ENCODE measurements around the gene CCDC152. TPM values are rescaled to one million over a fixed set of nuclear protein-coding genes. Genes with fewer than 3 reads are reported as not detected.

CCDC152 gene
- total RNA-seq, 4 donors from 2014 or later = 0.48 TPM; not detected in 3

DNA sequence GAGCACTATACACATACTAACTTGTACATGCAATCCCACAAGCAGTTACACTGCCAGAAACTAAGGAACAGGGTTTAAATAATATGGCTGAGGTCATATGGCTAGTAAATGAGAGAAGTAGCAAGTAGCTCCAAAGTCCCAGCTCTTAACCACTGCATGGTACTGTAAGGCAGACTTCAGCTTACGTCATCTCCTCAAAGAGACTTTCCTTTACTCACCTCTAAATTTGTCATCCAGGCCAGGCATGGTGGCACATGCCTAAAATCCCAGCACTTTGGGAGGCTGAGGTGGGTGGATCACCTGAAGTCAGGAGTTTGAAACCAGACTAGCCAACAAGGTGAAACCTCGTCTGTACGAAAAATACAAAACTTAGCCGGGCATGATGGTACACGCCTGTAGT is 75.4 kb downstream of the CCDC152 start:
- intact Hi-C loops (cut with DNase I; ENCODE audit: low total_unique reads) = no loop called here
- H3K36me3 ChIP-seq = no peaks in the 10 kb centered on the region
- in situ Hi-C loops (cut with MboI; ENCODE audit: low pct_ligation_motif_present in 1 of 4, low pct_unique_long_range_greater_than_20kb in 1 of 4, low sequenced_read_pairs in 3 of 4) = no loop called here
- H3K4me1 ChIP-seq = peaks cover 0 to under 1% (median 0%) of the 10 kb centered on the region in 4 donors
- no peaks in the 10 kb centered on the region for H3K9me3 ChIP-seq
- no peak overlapping the region for H3K4me3 ChIP-seq
- 95% methylated on average over 5 of the region's 5 CpGs; no CpG with 5 or more reads in 1 of the 2 donors for WGBS, 2 donors (ENCODE audit: low coverage in 1 of 2)
- TF ChIP-seq EP300 (IDR thresholded peaks at IDR 0.05; ENCODE audit: low read depth) (no peak), POLR2A (IDR thresholded peaks at IDR 0.05) (no peak), POLR2AphosphoS5 (IDR thresholded peaks at IDR 0.05) (no peak)
- TF ChIP-seq, protein P1, sequence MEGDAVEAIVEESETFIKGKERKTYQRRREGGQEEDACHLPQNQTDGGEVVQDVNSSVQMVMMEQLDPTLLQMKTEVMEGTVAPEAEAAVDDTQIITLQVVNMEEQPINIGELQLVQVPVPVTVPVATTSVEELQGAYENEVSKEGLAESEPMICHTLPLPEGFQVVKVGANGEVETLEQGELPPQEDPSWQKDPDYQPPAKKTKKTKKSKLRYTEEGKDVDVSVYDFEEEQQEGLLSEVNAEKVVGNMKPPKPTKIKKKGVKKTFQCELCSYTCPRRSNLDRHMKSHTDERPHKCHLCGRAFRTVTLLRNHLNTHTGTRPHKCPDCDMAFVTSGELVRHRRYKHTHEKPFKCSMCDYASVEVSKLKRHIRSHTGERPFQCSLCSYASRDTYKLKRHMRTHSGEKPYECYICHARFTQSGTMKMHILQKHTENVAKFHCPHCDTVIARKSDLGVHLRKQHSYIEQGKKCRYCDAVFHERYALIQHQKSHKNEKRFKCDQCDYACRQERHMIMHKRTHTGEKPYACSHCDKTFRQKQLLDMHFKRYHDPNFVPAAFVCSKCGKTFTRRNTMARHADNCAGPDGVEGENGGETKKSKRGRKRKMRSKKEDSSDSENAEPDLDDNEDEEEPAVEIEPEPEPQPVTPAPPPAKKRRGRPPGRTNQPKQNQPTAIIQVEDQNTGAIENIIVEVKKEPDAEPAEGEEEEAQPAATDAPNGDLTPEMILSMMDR (IDR thresholded peaks at IDR 0.05) = no peak
- DNase-seq = no peak
- H3K27me3 ChIP-seq = no peaks in the 10 kb centered on the region
- no peak overlapping the region for H3K27ac ChIP-seq

DNA sequence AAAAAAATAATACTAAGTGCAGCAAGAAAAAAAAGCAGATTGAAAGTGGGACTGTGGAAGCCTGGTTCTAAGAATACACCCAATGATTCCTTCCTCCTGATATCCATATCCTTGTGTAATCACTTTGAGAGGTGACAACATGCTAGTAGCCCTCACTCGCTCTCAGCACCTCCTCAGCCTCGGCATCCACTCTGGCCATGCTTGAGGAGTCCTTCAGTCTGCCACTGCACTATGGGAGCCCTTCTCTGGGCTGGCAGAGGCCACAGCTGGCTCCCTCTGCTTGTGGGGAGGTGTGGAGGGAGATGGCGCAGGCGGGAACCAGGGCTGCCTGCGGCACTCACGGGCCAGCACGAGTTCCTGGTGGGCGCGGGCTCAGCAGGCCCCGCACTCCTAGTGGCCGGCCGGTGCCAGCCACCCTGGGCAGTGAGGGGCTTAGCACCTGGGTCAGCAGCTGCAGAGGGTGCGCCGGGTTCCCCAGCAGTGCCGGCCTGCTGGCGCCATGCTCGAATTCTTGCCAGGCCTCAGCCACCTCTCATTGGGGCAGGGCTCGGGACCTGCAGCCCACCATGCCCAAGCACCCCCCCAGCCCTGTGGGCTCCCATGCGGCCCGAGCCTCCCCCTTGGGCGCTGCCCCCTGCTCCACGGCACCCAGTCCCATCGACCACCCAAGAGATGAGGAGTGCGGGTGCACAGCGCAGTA is 79.6 kb downstream of the CCDC152 start:
- Histone ChIP-seq H3K27ac (no peak overlapping the region), H3K4me1 (peaks cover 0 to 11% (median 1%) of the 10 kb centered on the region in 4 donors), H3K36me3 (no peaks in the 10 kb centered on the region), H3K4me3 (no peak overlapping the region), H3K9me3 (no peaks in the 10 kb centered on the region), H3K27me3 (no peaks in the 10 kb centered on the region)
- TF ChIP-seq POLR2A (IDR thresholded peaks at IDR 0.05) = no peak
- no peak for TF ChIP-seq EP300 (IDR thresholded peaks at IDR 0.05; ENCODE audit: low read depth)
- TF ChIP-seq, protein P1 (IDR thresholded peaks at IDR 0.05) = no peak
- no peak for TF ChIP-seq POLR2AphosphoS5 (IDR thresholded peaks at IDR 0.05)
- intact Hi-C loops (cut with DNase I; ENCODE audit: low total_unique reads) (no loop called here), in situ Hi-C loops (cut with MboI; ENCODE audit: low pct_ligation_motif_present in 1 of 4, low pct_unique_long_range_greater_than_20kb in 1 of 4, low sequenced_read_pairs in 3 of 4) (no loop called here)
- no peak for DNase-seq
- WGBS, 2 donors (ENCODE audit: low coverage in 1 of 2) = 97% methylated on average over 21 of the region's 25 CpGs; no CpG with 5 or more reads in 1 of the 2 donors

DNA sequence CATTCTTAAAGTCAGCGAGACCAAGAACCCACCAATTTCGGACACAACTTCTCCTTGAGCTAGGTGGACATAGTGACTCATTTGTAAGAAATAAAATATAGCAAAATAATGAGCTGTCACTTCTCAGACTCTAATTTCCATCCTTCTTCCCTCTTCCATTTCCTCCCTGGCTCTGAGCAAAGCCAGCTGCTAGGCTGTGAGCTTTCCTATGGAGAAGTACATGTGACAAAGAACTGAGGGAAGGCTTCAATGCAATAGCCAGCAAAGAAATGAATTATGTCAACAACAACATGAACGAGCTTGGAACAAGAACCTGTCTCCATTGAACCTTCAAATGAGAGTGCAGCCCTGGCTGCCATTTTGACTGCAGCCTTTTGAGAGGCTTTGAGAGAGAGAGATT is 81.0 kb downstream of the CCDC152 start:
- Histone ChIP-seq H3K36me3 (no peaks in the 10 kb centered on the region), H3K27ac (no peak overlapping the region), H3K4me3 (no peak overlapping the region), H3K9me3 (no peaks in the 10 kb centered on the region), H3K4me1 (peaks cover 0 to 14% (median 1%) of the 10 kb centered on the region in 4 donors), H3K27me3 (no peaks in the 10 kb centered on the region)
- no peak for DNase-seq
- TF ChIP-seq, protein P1 (IDR thresholded peaks at IDR 0.05) = no peak
- TF ChIP-seq POLR2AphosphoS5 (IDR thresholded peaks at IDR 0.05) (no peak), EP300 (IDR thresholded peaks at IDR 0.05; ENCODE audit: low read depth) (no peak), POLR2A (IDR thresholded peaks at IDR 0.05) (no peak)
- intact Hi-C loops (cut with DNase I; ENCODE audit: low total_unique reads) (no loop called here), in situ Hi-C loops (cut with MboI; ENCODE audit: low pct_ligation_motif_present in 1 of 4, low pct_unique_long_range_greater_than_20kb in 1 of 4, low sequenced_read_pairs in 3 of 4) (no loop called here)
- 60 to 63% methylated on average over 1 to 3 of the region's 3 CpGs for WGBS, 2 donors (ENCODE audit: low coverage in 1 of 2)

DNA sequence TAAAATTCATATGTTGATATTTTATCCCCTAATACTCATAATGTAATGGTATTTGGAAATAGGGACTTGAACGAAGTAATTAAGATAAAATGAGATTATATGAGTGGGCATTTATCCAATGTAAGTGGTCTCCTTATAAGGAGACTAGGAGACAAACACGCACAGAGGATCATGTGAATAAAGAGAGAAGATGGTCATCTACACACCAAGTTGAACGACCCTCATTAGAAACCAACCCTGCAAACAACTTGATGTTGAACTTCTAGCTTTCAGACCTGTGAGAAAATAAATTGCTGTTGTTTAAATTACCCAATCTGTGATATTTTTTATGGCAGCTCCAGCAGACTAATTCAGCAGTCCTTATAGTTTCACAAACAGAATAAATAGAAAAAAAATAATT is 82.6 kb downstream of the CCDC152 start:
- TF ChIP-seq, protein P1 (IDR thresholded peaks at IDR 0.05) = no peak
- no peak for TF ChIP-seq EP300 (IDR thresholded peaks at IDR 0.05; ENCODE audit: low read depth)
- TF ChIP-seq POLR2AphosphoS5 (IDR thresholded peaks at IDR 0.05) = no peak
- no peak for TF ChIP-seq POLR2A (IDR thresholded peaks at IDR 0.05)
- intact Hi-C loops (cut with DNase I; ENCODE audit: low total_unique reads) = no loop called here
- in situ Hi-C loops (cut with MboI; ENCODE audit: low pct_ligation_motif_present in 1 of 4, low pct_unique_long_range_greater_than_20kb in 1 of 4, low sequenced_read_pairs in 3 of 4) = no loop called here
- Histone ChIP-seq H3K27ac (no peak overlapping the region), H3K27me3 (no peaks in the 10 kb centered on the region), H3K9me3 (no peaks in the 10 kb centered on the region), H3K4me1 (peaks cover 0 to 17% (median 1%) of the 10 kb centered on the region in 4 donors), H3K4me3 (no peak overlapping the region), H3K36me3 (no peaks in the 10 kb centered on the region)
- no peak for DNase-seq
- 65 to 73% methylated on average over 3 of the region's 3 CpGs for WGBS, 2 donors (ENCODE audit: low coverage in 1 of 2)

Measured in transverse colon (tissue), 4 donors.